ENCODE measurements around the gene CNOT3. TPM values are rescaled to one million over a fixed set of nuclear protein-coding genes. Genes with fewer than 3 reads are reported as not detected.

Gene CNOT3
- total and polyA plus RNA-seq, 5 experiments from 2014 or later: 6.6 to 71.4 (median 14.5) TPM

Other genes with a start within 250 kb of the CNOT3 start
- gene CACNG7, start 228.5 kb upstream of the CNOT3 start, total RNA-seq: not detected
- not detected for gene CACNG7, start 228.5 kb upstream of the CNOT3 start, polyA plus RNA-seq
- gene CACNG8, start 174.8 kb upstream of the CNOT3 start, total RNA-seq: not detected
- not detected for gene CACNG8, start 174.8 kb upstream of the CNOT3 start, polyA plus RNA-seq
- not detected for gene CACNG6, start 146.1 kb upstream of the CNOT3 start, total RNA-seq
- not detected for gene CACNG6, start 146.1 kb upstream of the CNOT3 start, polyA plus RNA-seq
- gene VSTM1, start 73.9 kb upstream of the CNOT3 start, total RNA-seq: not detected
- gene VSTM1, start 73.9 kb upstream of the CNOT3 start, polyA plus RNA-seq: not detected
- gene TARM1, start 56.4 kb upstream of the CNOT3 start, total RNA-seq: not detected
- not detected for gene TARM1, start 56.4 kb upstream of the CNOT3 start, polyA plus RNA-seq
- gene OSCAR, start 37.0 kb upstream of the CNOT3 start, total RNA-seq: under 1 TPM in 1 of 2 experiments, not detected in 1; 0.33 TPM
- under 1 TPM in 1 of 3 donors, not detected in 2; 0.16 TPM for gene OSCAR, start 37.0 kb upstream of the CNOT3 start, polyA plus RNA-seq
- 100 to 1,000 TPM; 103 to 112 TPM for gene NDUFA3, start 34.9 kb upstream of the CNOT3 start, total RNA-seq
- 100 to 1,000 TPM; 489 to 564 (median 529) TPM for gene NDUFA3, start 34.9 kb upstream of the CNOT3 start, polyA plus RNA-seq
- 10 to 100 TPM; 14.2 to 16.8 TPM for gene TFPT, start 22.1 kb upstream of the CNOT3 start, total RNA-seq
- gene TFPT, start 22.1 kb upstream of the CNOT3 start, polyA plus RNA-seq: 10 to 100 TPM; 17.4 to 24.4 (median 23.0) TPM
- gene PRPF31, start 22.0 kb upstream of the CNOT3 start, total RNA-seq: 10 to 100 TPM; 76.4 to 86.8 TPM
- 10 to 100 TPM; 64.0 to 82.4 (median 80.8) TPM for gene PRPF31, start 22.0 kb upstream of the CNOT3 start, polyA plus RNA-seq
- gene LENG1, start 22.0 kb downstream of the CNOT3 start, total RNA-seq: 10 to 100 TPM; 18.5 to 20.5 TPM
- gene LENG1, start 22.0 kb downstream of the CNOT3 start, polyA plus RNA-seq: 10 to 100 TPM in 1 of 3 donors, 1 to 10 TPM in 2; 7.7 to 13.9 (median 9.3) TPM
- not detected for gene TMC4, start 35.4 kb downstream of the CNOT3 start, total RNA-seq
- under 1 TPM in 1 of 3 donors, not detected in 2; 0.13 TPM for gene TMC4, start 35.4 kb downstream of the CNOT3 start, polyA plus RNA-seq
- gene MBOAT7, start 51.8 kb downstream of the CNOT3 start, total RNA-seq: 10 to 100 TPM; 35.9 to 36.1 TPM
- 10 to 100 TPM; 11.9 to 17.9 (median 14.8) TPM for gene MBOAT7, start 51.8 kb downstream of the CNOT3 start, polyA plus RNA-seq
- 10 to 100 TPM; 25.2 to 25.6 TPM for gene TSEN34, start 53.5 kb downstream of the CNOT3 start, total RNA-seq
- gene TSEN34, start 53.5 kb downstream of the CNOT3 start, polyA plus RNA-seq: 10 to 100 TPM; 23.4 to 38.7 (median 33.3) TPM
- 1,000 to 10,000 TPM; 1,288 to 1,335 TPM for gene RPS9, start 63.1 kb downstream of the CNOT3 start, total RNA-seq
- gene RPS9, start 63.1 kb downstream of the CNOT3 start, polyA plus RNA-seq: 1,000 to 10,000 TPM; 1,265 to 1,506 (median 1,311) TPM
- under 1 TPM in 1 of 2 experiments, not detected in 1; 0.62 TPM for gene LILRB3, start 85.2 kb downstream of the CNOT3 start, total RNA-seq
- not detected for gene LILRB3, start 85.2 kb downstream of the CNOT3 start, polyA plus RNA-seq
- gene LILRA6, start 105.0 kb downstream of the CNOT3 start, total RNA-seq: under 1 TPM; 0.25 to 0.39 TPM
- gene LILRA6, start 105.0 kb downstream of the CNOT3 start, polyA plus RNA-seq: not detected
- gene LILRB5, start 119.5 kb downstream of the CNOT3 start, total RNA-seq: under 1 TPM; 0.22 to 0.52 TPM
- not detected for gene LILRB5, start 119.5 kb downstream of the CNOT3 start, polyA plus RNA-seq
- under 1 TPM; 0.47 TPM for gene LILRB2, start 143.3 kb downstream of the CNOT3 start, total RNA-seq
- gene LILRB2, start 143.3 kb downstream of the CNOT3 start, polyA plus RNA-seq: not detected
- gene LILRA5, start 175.4 kb downstream of the CNOT3 start, total RNA-seq: not detected
- under 1 TPM in 1 of 3 donors, not detected in 2; 0.32 TPM for gene LILRA5, start 175.4 kb downstream of the CNOT3 start, polyA plus RNA-seq
- under 1 TPM in 1 of 2 experiments, not detected in 1; 0.44 TPM for gene LILRA4, start 201.4 kb downstream of the CNOT3 start, total RNA-seq
- gene LILRA4, start 201.4 kb downstream of the CNOT3 start, polyA plus RNA-seq: not detected
- 10 to 100 TPM; 67.4 to 71.1 TPM for gene LAIR1, start 227.2 kb downstream of the CNOT3 start, total RNA-seq
- 100 to 1,000 TPM in 1 of 3 donors, 10 to 100 TPM in 2; 58.3 to 104 (median 59.9) TPM for gene LAIR1, start 227.2 kb downstream of the CNOT3 start, polyA plus RNA-seq